Right lobe of liver (tissue), 6 donors: ENCODE measurements around the gene RAB4A. TPM values are rescaled to one million over a fixed set of nuclear protein-coding genes. Genes with fewer than 3 reads are reported as not detected.

Experiments used
- ATAC-seq, 4 donors: fragments of 200-7000 bp; cut with Tn5 transposase; one replicate each; pipeline ENCODE4 v1.9.1; 2020; ENCODE audit warnings: mild to moderate bottlenecking in 4 of 4, moderate library complexity in 4 of 4
- DNase-seq, 3 donors: peaks; one replicate each; pipeline ENCODE4 v3.0.0-alpha.2; 2020
- H3K27ac ChIP-seq, 3 donors: fragments of 200-600 bp; one replicate each; pipeline ENCODE4 v1.8.0; 2022
- H3K27me3 ChIP-seq, 2 donors: fragments of 200-600 bp; one replicate each; pipeline ENCODE4 v1.8.0; 2022
- H3K36me3 ChIP-seq, 4 donors: fragments of 200-600 bp; sonication (generic) in 1 of 4; one replicate each; pipeline versions ENCODE4 v1.5.1 to v1.8.0; 2017 to 2022; ENCODE audit warnings: control low read depth in 1 of 4
- H3K4me1 ChIP-seq, 4 donors: fragments of 200-600 bp; sonication (generic) in 1 of 4; one replicate each; pipeline versions ENCODE4 v1.5.1 to v1.8.0; 2017 to 2022; ENCODE audit warnings: control low read depth in 1 of 4
- H3K4me3 ChIP-seq, 3 donors: fragments of 200-600 bp; one replicate each; pipeline ENCODE4 v1.8.0; 2022
- H3K9me3 ChIP-seq, 4 donors: fragments of 200-600 bp; sonication (generic) in 1 of 4; one replicate each; pipeline versions ENCODE4 v1.5.1 to v1.8.0; 2017 to 2022; ENCODE audit warnings: control low read depth in 1 of 4
- POLR2A ChIP-seq: fragments of 450-650 bp; IDR thresholded peaks from one replicate; pipeline ENCODE4 v1.6.1; 2017; ENCODE audit warnings: antibody characterized with exemption, mild to moderate bottlenecking
- WGBS: methylation state at CpG from one replicate; pipeline ENCODE4 v1.1.6; 2018; ENCODE audit warnings: low coverage, low lambda C conversion rate; ENCODE audit not compliant: insufficient coverage; ENCODE audit errors: missing lambda C conversion rate; 5-methylcytosine and 5-hydroxymethylcytosine counted together
- intact Hi-C, 2 donors: fragments of 100-400 bp; cut with DNase I; formaldehyde crosslinking; loops; one replicate each; pipeline versions ENCODE4 v1.11.2 to v1.14.1; 2022
- total RNA-seq, 6 experiments: library from RNA; depleted of rRNA in 2 of 6; stranded (reverse); fragments of >200 nt in 2 of 6; fragmentation: NEBNext Ultra II Directional in 3 of 6; extraction: Animal tissue kit (Norgen Biotek cat#: 25700) in 3 of 6; gene quantifications; one replicate each; pipeline versions ENCODE4 v1.1.0 to v1.2.4, GENCODE V29; 2016 to 2023
- TF ChIP-seq, protein P1 (sequence below), 4 donors: fragments of 200-600 bp in 3 of 4; fragments of 450-650 bp in 1 of 4; IDR thresholded peaks; one replicate each; pipeline versions ENCODE4 v1.5.1 to v1.8.0; 2016 to 2022; ENCODE audit warnings: antibody characterized with exemption in 4 of 4, mild to moderate bottlenecking in 2 of 4
- donor health status: DM: no; HTN: yes; CAD: no.
- donor health status: DM: no; HTN: no; CAD: no.
- donor health status: DM: no; HTN: no; CAD: no.
- donor health status: DM: no; HTN: yes; CAD: no.
- donor health status: DM: no; HTN: yes; CAD: no.

RAB4A gene
- total RNA-seq, 6 experiments from 2014 or later: 23.3 to 66.4 (median 50.0) TPM

DNA sequence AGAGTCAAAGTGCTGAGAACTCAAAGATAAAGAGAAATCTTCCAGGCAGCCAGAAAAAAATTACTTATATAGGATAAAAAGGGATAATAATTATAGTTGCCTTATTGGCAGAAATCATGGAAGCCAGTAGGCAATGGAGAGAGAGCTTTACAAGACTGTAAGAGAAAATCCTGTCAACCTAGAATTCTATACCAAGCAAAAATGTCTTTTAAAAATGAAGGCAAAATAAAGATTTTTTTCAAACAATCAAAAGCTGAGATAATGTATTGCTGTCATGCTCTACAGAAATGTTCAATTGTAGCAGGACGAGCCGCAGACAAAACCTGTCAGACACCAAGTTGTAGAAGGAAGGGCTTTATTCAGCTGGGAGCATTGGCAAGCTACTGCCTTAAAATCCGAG lies 26.8 kb upstream of the RAB4A start:
- Histone ChIP-seq H3K4me3 (no peak overlapping the region), H3K36me3 (no peaks in the 10 kb centered on the region), H3K27ac (no peak overlapping the region), H3K27me3 (no peaks in the 10 kb centered on the region), H3K4me1 (no peaks in the 10 kb centered on the region), H3K9me3 (no peaks in the 10 kb centered on the region)
- 100% methylated on average over 2 of the region's 3 CpGs for WGBS
- ATAC-seq: no peak
- no peak for DNase-seq
- intact Hi-C loops: no loop called here
- TF ChIP-seq POLR2A: no peak
- TF ChIP-seq, protein P1, sequence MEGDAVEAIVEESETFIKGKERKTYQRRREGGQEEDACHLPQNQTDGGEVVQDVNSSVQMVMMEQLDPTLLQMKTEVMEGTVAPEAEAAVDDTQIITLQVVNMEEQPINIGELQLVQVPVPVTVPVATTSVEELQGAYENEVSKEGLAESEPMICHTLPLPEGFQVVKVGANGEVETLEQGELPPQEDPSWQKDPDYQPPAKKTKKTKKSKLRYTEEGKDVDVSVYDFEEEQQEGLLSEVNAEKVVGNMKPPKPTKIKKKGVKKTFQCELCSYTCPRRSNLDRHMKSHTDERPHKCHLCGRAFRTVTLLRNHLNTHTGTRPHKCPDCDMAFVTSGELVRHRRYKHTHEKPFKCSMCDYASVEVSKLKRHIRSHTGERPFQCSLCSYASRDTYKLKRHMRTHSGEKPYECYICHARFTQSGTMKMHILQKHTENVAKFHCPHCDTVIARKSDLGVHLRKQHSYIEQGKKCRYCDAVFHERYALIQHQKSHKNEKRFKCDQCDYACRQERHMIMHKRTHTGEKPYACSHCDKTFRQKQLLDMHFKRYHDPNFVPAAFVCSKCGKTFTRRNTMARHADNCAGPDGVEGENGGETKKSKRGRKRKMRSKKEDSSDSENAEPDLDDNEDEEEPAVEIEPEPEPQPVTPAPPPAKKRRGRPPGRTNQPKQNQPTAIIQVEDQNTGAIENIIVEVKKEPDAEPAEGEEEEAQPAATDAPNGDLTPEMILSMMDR (IDR thresholded peaks at IDR 0.05): no peak

DNA sequence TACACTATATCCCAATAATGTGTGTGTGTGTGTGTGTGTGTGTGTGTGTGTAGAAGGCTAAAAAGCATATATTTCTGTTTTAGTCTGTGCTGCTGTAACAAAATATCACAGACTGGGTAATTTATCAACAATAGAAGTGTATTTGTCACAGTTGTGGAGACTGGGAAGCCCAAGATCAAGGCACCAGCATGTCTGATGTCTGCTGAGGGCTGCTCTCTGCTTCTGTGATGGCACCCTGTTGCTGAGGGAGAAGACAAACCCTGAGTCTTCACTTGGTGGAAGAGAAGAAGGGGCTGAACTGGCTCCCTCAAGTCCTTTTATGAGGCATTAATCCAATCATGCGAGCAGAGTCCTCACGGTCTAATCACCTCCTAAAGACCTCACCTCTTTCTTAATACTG lies 23.0 kb upstream of the RAB4A start:
- Histone ChIP-seq H3K4me3 (no peak overlapping the region), H3K9me3 (no peaks in the 10 kb centered on the region), H3K27me3 (no peaks in the 10 kb centered on the region), H3K27ac (no peak overlapping the region), H3K36me3 (no peaks in the 10 kb centered on the region), H3K4me1 (no peaks in the 10 kb centered on the region)
- TF ChIP-seq, protein P1 (IDR thresholded peaks at IDR 0.05): no peak
- TF ChIP-seq POLR2A: no peak
- DNase-seq: no peak
- ATAC-seq: no peak
- intact Hi-C loops: no loop called here
- 80% methylated on average over 1 of the region's 2 CpGs for WGBS

DNA sequence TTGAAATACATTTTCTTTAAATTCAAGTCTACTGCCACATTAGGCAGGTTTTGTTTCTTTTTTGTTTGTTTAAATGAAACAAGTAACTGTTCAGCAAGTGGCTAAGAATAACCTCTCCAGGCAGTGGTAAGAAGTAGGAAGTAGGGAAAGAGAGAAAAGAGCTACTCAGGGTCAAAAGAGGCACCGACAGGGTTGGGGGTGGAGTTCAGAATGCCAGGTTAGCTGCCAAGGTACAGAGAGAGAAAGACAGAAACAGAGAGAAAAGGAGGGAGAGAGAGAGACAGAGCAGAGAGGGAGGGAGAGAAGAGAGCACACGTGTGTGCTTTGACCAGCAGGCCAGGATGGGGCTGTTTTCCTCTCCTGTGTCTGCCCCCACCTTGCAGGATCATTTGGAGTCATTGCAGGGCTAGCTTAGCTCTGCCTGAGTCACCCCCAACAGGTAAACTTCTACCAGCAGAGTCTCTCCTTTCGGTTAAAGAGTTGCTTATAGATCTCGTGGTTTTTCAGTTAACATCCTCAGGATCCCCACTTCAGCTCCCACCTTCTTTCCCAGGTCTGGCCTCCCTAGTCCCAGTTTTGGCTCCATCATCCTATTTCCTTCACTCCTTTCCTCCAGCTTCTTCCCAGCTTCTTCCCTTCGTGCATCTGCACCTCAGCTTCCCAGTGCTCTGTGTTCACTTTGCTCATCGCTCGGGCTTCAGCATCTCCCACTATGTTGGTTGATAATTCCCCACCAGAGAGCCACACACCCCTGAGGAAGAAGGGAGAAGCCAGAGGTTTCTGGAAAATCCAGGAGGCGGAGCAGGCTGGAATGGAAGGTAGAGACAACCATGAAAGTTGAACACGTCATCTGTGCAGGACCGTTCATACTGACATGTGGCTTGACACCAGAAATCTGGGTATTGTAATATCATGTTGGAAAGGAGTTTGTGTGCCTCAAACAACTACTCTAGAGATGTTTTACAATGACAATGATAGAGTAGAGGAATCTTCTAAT lies 21.8 kb upstream of the RAB4A start:
- DNase-seq (no peak), ATAC-seq (peak; percentile 33 to 65 (median 46))
- 56% methylated on average over 10 of the region's 10 CpGs for WGBS
- intact Hi-C loops: no loop called here
- Histone ChIP-seq H3K36me3 (no peaks in the 10 kb centered on the region), H3K27ac (no peak overlapping the region), H3K9me3 (no peaks in the 10 kb centered on the region), H3K27me3 (no peaks in the 10 kb centered on the region), H3K4me1 (no peaks in the 10 kb centered on the region), H3K4me3 (no peak overlapping the region)
- no peak for TF ChIP-seq POLR2A
- TF ChIP-seq, protein P1 (IDR thresholded peaks at IDR 0.05): no peak

DNA sequence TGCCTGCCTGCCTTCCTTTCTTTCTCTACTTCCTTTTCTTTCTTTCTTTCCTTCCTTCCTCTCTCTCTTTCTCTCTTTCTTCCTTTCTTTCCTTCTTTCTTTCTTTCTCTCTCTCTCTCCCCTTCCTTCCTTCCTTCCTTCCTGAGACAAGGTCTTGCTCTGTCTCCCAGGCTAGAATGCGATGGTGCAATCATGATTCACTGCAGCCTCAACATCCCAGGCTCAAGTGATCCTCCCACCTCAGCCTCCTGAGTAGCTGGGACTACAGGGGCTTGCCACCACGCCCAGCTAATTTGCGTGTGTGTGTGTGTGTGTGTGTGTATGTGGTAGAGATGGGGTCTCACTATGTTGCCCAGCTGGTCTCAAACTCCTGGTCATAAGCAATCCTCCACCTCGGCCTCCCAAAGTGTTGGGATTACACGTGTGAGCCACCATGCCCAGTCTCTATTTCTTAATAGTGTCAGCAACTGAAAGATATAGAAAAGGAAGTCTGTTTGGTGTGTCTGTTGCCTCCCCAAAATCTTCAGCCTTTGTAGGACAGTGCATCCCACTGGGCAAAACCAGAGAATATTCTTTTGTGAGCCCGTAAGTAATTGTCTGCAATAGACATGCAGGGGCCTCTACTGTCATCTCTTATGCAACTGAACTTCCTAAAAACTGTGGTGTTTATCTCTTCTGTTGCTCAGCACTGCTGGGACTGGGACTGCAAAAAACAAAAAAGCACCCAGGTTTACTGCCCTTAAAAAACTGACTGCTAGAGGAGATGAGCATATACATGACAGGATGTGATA lies 20.9 kb upstream of the RAB4A start:
- no peaks in the 10 kb centered on the region for H3K9me3 ChIP-seq
- no peak overlapping the region for H3K4me3 ChIP-seq
- no peak overlapping the region for H3K27ac ChIP-seq
- TF ChIP-seq, protein P1 (IDR thresholded peaks at IDR 0.05): no peak
- TF ChIP-seq POLR2A: no peak
- intact Hi-C loops: loop anchor here in 1 of 2 donors (10.0 kb wide), 2 partner anchors 235 to 585 kb away; no protein-coding TSS in a partner anchor
- no peaks in the 10 kb centered on the region for H3K4me1 ChIP-seq
- 61% methylated on average over 5 of the region's 6 CpGs for WGBS
- no peaks in the 10 kb centered on the region for H3K27me3 ChIP-seq
- no peak for DNase-seq
- H3K36me3 ChIP-seq: no peaks in the 10 kb centered on the region
- ATAC-seq: peak in 3 of 4 donors; percentile 26 to 62 (median 29)
